HG03432 (cell line): ENCODE measurements around the gene IL17REL.

Source experiments
- ATAC-seq: cut with Tn5 transposase; IDR thresholded peaks from one replicate; pipeline ENCODE4 v1.9.1; 2021; ENCODE audit warnings: mild to moderate bottlenecking, moderate library complexity; ENCODE audit not compliant: unreplicated experiment

The IL17REL gene

DNA sequence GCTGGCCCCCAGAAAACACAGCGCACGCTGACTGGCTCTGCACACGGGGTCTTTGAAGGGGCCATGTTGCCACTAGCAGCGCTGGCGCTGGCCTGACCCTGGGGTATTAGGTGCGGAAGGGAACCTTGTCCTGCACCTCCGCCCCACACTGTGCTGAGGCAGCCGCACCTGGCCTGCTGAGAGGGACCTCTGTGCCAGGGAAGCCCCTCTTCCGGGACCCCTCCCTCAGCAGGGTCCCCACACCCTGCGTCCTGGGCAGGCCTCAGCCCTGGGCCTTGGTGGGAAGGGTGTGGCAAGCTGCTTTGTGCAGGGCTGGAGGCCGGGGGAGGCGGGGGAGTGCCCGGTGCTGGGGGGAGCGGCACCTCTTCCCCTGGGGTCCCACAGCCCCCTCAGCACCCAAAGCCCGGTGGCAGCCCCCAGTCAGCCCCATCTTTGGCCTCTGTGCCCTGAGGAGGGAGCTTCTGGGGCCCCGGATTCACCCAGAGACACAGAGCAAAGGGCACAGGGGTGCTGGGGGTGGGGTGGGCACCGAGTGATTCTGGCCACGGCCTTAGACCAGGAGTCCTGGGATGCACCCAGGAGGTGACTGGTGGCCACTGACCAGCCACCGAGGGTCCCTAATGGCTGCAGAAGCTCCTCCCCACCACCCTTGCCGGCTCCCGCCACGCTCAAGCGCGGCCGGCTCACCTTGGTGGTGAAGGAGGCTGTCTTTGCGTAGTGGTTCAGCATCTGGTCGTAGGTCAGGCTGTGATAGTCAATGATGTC, 34.1 kb upstream of the IL17REL start:
- ATAC-seq, result no peak

DNA sequence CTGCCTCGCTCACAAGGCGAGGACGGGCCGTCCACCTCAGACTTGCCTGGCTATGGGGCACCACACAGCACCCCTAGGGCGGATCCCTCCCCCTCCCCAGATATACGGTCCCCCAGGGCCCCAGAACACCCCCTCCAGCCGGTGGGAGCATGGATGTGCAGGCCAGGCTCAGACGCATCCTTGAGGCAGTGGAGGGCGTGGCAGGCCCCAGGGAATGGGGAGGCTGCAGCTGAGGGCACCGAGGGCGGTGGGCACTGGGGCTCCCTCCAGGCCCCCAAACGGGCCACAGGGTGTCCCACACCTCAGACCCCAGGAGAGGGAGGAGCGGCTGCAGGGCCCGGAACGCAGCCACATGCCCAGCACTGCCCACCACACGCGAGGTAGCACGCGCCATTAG, 33.5 kb upstream of the IL17REL start:
- ATAC-seq, result no peak

DNA sequence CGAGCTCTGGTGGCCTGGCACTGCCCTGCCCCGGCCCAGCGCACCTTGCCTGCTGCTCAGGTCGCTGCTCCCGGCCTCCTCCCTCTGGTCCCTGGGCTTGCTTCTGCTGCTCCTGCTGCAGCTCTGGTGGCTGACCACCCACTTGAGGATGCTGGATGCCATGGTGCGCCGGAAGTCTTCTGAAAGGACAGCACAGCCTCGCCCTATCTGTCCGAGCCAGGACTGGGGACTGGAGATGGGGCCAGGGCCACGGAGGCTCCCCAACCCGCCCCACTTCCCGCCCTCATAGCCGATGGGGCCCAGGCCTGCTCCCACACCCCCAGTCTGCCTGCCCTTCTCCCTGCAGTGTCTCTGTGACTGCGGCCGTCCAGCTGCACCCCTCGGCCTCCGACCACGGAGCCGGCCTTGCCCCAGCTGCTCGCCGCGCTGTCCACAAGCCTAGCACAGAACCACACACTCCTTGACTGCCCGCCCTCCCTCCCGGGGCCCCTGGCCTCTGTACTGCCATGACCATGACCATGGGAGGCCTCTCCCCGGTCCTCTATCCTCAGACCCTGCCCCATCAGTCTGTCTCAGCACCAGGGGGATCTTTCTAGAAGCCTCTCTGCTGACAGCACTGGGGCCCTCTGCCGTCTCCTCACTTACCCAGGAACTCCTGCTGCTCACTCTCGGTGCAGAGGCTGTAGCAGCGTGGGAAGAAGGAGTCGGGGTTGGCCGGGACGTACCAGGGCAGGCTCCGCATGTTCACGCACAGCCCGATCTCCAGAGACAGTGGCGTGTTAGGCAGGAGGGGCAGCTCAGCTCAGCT, 32.9 kb upstream of the IL17REL start:
- no peak for ATAC-seq

DNA sequence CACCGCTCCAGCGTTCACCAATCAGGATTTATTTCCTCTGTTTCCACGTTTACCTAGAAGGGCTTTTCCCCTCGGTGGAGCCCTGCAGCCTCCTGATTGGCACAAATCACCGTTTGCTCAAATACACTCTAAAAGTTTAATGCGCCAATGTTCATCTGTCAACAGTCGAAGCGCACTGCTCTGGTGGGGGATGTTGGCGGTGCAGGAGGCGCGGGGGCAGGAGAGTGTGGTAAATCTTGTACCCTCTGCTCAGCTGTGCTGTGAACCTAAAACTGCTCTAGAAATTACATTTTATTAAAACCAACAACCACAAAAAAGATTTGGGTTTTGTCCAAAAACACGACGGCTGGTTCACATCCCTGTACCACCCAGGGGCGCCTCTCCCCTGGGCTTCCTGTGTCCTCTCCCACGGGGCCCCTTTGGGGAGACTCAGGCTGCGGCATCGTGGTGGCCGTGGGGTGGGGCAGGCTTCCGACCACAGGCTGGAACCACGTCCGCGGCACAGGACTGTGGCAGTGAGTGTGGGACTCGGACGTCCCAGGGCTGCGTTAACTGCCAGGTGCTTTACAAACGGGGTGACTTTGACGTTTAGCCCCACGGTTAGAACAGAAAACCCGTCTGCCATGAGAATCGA, 32.0 kb upstream of the IL17REL start:
- ATAC-seq, result no peak

DNA sequence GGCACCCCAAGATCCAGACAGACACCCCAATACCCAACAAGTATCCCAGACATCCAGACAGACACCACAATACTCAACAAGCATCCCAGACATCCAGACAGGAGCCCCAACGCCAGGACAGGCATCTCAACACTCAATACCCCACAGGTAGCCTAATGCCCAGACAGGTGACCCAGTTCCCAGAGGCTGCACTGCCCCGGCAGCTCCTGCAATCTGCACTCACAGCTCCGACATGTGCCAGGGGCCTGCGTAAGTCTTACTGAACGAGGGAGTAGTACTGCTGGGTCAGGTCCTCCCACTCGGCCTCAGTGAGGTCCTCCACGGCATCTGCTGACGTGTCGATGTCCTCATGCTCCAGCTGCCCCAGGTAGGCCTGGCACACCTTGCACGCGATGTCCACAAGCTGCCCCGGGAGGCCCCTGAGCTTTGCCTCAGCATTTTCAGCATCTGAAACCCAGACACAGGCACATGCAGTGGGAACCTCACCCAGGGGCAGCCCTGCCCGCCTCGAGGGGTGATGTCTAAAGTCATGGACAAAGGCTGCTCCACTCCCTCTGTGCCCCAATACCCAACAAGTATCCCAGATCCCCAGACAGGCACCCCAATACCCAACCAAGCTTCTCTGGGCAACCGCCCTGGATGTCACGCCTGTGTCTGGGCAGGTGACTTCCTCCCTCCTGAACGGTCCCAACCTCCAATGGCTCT, 28.9 kb upstream of the IL17REL start:
- no peak for ATAC-seq

DNA sequence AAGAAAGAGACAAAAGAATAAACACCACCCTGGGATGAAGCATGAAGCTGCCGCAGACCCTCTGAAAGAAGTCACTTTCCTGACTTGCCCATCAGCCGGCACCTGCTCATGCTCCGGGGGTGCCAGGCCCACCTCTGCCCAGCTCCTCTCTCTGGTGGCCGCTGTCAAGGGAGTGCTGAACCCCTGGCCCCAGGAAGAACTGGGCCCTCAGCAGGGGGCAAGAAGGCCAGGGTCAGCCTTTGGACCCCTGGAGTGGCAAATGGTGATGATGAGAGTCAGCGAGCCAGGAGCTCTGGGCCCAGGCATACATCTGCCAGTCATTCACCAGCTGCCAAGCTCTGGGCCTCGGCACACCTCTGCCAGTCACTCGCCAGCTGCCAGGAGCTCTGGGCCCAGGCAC, 28.2 kb upstream of the IL17REL start:
- ATAC-seq, result no peak

DNA sequence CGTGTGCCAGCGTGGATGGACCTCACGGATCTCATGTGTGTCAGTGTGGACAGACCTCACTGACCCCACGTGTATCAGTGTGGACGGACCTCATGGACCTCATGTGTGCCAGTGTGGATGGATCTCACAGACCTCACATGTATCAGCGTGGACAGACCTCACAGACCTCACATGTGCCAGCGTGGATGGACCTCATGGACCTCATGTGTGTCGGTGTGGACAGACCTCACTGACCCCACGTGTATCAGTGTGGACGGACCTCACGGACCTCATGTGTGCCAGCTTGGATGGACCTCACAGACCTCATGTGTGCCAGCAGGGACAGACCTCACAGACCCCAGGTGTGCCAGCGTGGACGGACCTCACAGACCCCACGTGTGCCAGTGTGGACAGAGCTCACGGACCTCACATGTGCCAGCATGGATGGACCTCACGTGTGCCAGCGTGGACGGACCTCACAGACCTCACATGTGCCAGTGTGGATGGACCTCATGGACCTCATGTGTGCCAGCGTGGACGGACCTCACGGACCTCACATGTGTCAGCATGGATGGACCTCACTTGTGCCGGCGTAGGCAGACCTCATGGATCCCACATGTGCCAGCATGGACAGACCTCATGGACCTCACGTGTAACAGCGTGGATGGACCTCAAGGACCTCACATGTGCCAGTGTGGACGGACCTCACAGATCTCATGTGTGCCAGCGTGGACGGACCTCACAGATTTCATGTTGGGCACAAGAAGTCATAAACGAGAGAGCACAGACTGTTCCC, 27.3 kb upstream of the IL17REL start:
- ATAC-seq, result no peak

DNA sequence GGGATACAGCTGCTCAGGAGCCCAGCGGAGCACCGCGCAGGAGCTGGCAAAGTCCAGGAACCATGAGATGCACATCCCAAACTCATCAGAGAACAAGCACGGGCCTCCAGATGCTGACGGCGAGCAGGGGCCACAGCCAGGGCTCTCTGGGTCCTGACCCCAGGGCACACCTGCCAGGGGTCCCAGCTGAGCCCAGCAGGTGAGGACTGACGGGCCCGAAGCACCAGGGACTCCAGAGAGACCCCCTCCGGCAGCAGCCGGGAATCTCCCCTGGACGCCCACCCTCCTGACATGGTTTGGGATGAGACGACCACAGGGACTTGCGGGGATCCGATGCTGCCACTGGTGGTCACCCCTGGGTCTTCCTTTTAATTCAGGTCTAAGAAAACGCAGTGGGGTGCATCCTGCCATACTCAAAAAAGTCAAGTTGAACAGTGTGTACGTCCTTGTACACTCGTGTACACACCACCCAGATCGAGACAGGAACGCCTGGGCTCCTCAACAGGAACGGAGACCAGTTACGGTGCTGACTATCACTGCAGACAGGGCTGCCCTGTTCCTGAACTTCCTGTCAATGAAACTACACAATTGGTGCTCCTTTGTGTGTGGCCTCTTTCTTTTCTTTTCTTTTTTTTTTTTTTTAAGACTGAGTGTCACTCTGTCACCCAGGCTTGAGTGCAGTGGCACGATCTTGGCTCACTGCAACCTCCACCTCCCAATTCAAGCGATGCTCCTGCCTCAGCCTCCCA, 23.6 kb upstream of the IL17REL start:
- ATAC-seq, result no peak

DNA sequence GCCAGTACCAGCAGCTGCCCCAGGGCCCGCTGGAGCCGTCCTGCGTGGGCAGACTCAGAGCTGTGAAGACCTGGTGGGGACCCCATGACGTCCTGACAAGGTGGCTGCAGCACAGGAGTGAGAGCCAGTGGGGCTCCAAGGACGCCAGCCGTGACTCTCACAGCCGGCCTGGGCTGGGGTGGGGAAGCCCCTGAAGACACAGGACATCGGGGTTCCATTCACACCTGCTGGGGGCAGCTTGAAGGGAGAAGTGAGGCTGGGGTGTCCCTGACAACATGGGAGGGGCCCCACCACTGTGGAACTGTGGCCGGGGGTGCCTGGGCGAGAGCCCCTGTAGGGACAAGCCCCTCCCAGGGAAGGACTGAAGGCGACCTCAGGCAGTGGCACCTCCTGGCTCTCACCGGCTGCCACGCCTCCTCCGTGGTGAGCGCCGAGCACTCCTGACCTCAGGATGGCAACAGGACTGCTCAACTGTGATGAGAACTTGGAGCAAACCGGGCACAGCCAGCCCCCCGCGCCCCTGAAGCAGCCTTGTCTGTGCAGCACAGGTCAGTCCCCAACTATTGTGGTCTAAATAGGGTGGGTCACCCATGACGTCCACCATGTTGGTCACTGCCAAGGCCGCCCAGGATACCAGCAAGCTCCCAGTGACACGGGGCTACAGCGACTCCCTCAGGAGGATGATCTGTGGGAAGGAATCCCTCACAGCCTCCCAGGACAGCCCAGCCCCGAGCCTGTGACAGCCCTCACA, 22.7 kb upstream of the IL17REL start:
- no peak for ATAC-seq

DNA sequence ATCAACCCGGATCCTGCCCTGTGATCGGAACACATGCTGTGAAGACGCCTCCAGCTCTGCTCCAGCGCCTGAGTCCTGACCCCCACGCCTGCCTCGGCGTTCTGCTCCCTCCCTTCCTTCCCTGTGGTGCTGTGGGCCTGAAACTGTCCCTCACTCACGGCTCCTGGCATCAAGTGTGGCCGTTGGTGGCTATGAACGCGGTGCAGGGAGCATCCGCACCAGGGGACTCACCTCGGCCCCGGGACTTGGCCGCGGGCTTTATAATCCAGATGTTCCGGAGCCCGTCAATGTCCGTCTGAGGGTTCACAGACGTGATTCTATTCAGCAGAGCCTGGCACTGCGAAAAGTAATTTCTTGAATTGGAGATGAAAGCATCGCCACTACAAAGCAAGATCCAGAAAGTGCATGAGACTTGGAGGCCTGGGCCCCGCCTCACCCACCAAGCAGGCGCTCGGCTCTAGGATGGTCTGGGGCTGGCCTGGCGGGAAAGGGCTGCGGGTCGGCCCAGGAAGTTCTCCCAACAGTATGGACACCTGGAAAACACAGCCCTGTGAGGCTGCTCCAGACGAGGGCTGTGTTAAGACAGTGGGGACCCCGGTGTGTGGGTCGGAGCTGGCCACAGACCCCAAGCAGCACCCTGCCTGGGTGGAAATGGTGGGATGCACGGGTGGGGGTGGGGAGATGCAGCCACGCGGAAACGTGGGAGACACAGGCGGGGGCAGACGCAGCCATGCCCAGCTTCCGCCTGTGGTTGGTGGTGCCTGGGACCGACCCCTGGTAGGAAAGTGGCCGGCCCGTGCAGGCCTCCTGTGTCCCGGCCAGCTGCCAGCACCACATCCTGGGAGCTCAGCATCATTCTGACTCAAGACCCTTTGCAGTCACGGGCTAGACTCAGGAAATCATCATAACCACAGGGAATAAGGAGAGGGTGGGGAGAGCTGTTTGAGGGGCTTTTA, 21.8 kb upstream of the IL17REL start:
- ATAC-seq, result no peak

DNA sequence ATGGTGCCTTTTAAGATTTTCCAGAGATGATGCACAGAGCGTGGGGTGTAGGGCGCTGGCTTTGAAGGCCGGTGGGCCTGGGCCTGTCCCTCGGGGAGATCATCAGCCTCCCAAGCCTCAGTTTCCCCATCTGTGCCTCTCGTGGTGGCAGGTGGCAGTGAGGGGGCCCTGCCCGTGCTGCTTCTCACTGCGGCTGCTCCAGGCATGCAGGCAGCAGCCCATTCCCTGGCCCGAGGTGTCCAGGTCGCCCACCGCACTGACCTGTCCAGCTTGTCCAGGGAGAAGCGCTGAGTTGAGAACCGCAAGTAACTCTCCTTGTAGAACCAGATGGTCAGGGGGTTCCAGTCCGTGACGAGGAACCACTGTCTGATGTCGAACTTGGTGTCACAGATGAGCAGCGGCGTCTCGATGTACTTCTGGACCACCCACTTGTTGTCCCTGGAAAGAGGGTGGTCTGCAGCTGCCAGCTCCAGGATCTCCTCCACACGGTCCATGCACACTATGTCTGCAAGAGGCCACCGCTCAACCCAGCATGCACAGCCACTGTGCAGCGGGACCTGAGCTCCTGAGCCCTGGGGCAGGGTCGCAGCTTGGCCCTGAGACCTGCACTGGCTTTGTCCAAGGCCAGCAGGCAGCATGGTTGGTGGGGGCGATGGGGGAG, 20.5 kb upstream of the IL17REL start:
- no peak for ATAC-seq

DNA sequence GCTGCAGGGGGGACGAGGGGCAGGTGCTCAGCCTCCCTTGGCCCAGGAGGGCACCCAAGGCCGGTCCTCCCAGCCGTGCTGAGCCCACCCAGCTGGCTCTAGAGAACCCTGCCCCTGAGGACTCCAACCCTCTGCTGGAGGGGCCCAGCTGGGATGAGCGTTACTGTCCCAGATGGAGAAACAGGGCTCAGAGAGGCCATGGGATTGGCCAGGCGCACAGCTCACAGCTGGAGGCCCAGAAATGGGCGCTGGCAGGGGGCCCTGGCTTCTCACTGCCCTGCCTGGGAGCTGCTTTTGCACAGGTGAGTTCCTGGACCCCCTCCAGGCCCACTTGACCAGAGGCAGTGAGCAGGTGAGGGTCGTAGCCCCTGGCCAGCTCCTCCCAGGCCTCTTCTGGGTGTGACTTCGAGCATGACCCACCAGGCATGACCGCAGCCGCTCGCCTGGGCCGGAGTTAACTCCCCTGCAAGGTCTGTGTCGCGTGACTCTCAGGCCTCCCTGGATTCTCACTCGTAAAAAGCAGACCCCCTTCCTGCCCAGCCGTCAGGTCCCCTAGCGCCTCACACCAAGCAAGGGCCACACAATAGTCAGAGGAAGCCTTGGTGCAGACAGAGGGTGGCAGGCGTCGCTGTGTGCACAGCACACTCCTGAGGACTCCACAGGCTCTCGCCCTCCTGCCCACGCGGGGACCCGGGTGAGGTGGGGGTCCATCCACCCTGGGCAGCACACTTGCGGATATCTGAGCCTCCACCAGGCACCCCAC, 19.7 kb upstream of the IL17REL start:
- ATAC-seq, result no peak

DNA sequence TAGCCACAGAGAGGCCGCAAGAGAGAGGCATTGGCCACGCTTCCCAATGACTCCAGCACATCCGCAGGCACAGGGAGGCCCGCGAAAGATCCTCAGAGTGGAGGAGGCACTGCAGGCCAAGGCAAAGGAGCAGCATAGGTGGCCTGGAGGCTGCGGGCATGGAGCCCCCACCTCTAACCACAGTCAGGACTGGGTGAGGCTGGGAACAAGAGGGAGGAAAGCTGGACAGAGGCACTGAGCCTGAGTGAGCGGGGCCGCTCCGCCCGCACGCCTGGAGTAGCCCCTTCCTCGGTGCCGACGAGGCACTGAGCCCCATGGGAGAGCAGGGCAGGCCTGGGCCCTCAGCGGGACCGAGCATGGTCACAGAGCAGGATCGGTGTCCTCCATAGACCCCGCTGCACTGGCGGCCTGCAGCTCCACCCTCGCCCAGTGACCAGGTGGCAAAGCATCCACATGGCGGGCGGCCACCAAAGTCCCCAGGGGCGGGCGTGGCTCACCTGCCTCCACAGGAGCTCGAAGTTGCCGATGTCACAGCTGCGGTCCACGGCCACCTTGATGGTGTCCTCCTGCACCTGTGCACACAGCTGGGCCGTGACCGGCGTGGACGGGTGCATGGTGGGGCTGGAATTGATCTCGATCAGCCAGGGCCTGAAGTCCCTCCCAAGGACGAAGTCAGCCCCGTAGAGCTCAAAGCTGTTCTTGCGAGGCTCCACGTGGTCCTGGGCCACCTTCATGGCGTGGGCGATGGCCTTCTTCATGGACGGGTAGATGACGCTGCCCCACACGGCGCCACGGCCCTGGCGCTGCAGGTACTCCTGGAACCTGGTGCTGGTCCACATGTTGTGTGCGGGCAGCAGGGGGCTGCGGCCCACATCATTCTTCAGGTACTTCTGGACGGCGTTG, 18.9 kb upstream of the IL17REL start:
- ATAC-seq, result no peak

DNA sequence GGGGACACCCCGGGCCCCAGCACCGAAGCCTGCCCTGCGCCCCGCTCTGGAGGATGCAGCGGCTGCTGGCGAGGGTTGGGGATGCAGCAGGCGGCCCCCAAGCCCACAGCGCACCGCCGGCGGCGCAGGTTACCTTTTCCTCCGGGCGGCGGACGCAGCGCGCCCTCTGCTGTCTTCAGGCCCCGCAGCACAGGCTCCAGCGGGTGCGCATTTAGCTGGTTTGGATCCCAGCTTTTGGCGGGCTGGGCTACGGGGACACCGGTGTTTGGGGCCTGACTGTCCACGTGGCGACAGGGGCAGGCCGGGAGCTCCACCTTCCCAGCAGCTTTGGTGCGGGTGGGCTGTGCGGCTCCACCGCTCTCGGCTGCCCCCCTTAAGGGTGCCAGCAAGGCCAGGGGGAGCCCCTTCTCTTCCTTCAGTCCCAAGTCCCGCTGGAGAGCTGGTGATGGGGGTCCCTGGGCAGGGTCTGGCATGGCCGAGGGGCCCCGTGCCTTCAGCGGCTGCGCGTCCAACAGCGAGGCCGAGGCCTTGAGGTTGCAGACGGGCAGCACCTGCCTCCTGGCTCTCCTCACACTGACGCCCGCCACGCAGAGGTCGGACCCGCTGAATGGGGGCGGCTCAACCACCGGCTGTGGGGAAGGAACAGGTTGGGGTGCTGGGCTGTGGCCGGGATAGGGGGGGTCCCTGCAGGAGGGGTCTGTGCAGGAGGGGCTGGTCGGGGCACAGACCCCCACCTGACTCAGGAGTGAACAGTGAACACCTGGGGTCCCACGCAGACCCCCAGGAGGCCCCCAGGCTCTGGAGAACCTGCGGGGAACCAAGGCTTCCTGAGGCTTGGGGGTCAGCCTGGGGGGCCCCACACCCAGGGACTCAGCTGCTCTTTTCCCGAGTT, 18.0 kb upstream of the IL17REL start:
- no peak for ATAC-seq
